GM23338 (cell line): ENCODE data around the gene IRF2BP1.

Experiments used
- CREB1 ChIP-seq: fragments of 250-450 bp; sonication (Bioruptor Pico); IDR thresholded peaks from 2 replicates; pipeline ENCODE4 v1.5.0; 2020; ENCODE audit warnings: low read depth, mild to moderate bottlenecking, moderate library complexity
- CTCF ChIP-seq, 2 experiments: fragments of 200-600 bp in 1 of 2; sonication (generic) in 1 of 2; conservative IDR thresholded peaks; 2 replicates each; pipeline versions ENCODE4 v1.5.1 to v1.6.1; 2016 to 2017; ENCODE audit warnings: antibody characterized with exemption in 2 of 2, low read depth in 2 of 2, mild to moderate bottlenecking in 2 of 2, moderate library complexity in 1 of 2
- EZH2 ChIP-seq: fragments of 200-600 bp; sonication (generic); IDR thresholded peaks from one replicate; pipeline ENCODE4 v1.8.0; 2017; ENCODE audit warnings: antibody characterized with exemption, mild to moderate bottlenecking, low read depth; ENCODE audit not compliant: unreplicated experiment
- EZH2phosphoT487 ChIP-seq: fragments of 200-600 bp; sonication (generic); IDR thresholded peaks from one replicate; pipeline ENCODE4 v1.8.1; 2018; ENCODE audit warnings: antibody characterized with exemption; ENCODE audit not compliant: unreplicated experiment
- JUNB ChIP-seq: IDR thresholded peaks from one replicate; pipeline ENCODE4 v1.6.1; 2016; ENCODE audit warnings: antibody characterized with exemption; ENCODE audit not compliant: unreplicated experiment
- NANOG ChIP-seq: IDR thresholded peaks from 2 replicates; pipeline ENCODE4 v1.6.1; 2016; ENCODE audit warnings: antibody characterized with exemption, borderline replicate concordance
- POLR2AphosphoS5 ChIP-seq: IDR thresholded peaks from 2 replicates; pipeline ENCODE4 v1.6.1; 2016; ENCODE audit warnings: antibody characterized with exemption, low read depth
- ZNF114 ChIP-seq: fragments of 250-450 bp; sonication (Bioruptor Pico); IDR thresholded peaks from 2 replicates; pipeline ENCODE4 v1.5.0; 2020; ENCODE audit warnings: mild to moderate bottlenecking, moderate library complexity
- ZNF331 ChIP-seq: fragments of 250-450 bp; sonication (Bioruptor Pico); IDR thresholded peaks from 2 replicates; pipeline ENCODE4 v1.5.0; 2020; ENCODE audit warnings: low read depth, mild to moderate bottlenecking, moderate library complexity
- TF ChIP-seq, protein P1 (sequence below): IDR thresholded peaks from one replicate; pipeline ENCODE4 v1.6.1; 2018; ENCODE audit warnings: antibody characterized with exemption; ENCODE audit not compliant: unreplicated experiment

GRCh38 chr19:45862271-45862563 lies 23.7 kb downstream of the IRF2BP1 start:
- TF ChIP-seq CTCF (conservative IDR thresholded peaks at IDR 0.05; ENCODE audit: low read depth in 2 of 2) (no peak), CREB1 (CRISPR knock-in tag) (no peak), EZH2phosphoT487 (no peak), NANOG (no peak), EZH2 (no peak), POLR2AphosphoS5 (no peak), ZNF331 (CRISPR knock-in tag) (no peak), ZNF114 (CRISPR knock-in tag) (no peak), JUNB (no peak)
- TF ChIP-seq, protein P1, sequence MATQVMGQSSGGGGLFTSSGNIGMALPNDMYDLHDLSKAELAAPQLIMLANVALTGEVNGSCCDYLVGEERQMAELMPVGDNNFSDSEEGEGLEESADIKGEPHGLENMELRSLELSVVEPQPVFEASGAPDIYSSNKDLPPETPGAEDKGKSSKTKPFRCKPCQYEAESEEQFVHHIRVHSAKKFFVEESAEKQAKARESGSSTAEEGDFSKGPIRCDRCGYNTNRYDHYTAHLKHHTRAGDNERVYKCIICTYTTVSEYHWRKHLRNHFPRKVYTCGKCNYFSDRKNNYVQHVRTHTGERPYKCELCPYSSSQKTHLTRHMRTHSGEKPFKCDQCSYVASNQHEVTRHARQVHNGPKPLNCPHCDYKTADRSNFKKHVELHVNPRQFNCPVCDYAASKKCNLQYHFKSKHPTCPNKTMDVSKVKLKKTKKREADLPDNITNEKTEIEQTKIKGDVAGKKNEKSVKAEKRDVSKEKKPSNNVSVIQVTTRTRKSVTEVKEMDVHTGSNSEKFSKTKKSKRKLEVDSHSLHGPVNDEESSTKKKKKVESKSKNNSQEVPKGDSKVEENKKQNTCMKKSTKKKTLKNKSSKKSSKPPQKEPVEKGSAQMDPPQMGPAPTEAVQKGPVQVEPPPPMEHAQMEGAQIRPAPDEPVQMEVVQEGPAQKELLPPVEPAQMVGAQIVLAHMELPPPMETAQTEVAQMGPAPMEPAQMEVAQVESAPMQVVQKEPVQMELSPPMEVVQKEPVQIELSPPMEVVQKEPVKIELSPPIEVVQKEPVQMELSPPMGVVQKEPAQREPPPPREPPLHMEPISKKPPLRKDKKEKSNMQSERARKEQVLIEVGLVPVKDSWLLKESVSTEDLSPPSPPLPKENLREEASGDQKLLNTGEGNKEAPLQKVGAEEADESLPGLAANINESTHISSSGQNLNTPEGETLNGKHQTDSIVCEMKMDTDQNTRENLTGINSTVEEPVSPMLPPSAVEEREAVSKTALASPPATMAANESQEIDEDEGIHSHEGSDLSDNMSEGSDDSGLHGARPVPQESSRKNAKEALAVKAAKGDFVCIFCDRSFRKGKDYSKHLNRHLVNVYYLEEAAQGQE, result no peak
